Psoas muscle (tissue), 8 donors: ENCODE measurements around the gene COMMD10. TPM values are rescaled to one million over a fixed set of nuclear protein-coding genes. Genes with fewer than 3 reads are reported as not detected.
A peak's percentile ranks its signal among the peaks of the same experiment; 100 is the strongest.

Source experiments
- ATAC-seq, 4 donors: fragments of 200-7000 bp; cut with Tn5 transposase; one replicate each; pipeline ENCODE4 v1.9.1; 2020; ENCODE audit warnings: moderate library complexity in 3 of 4, mild to moderate bottlenecking in 2 of 4
- DNase-seq, 2 donors: peaks; one replicate each; pipeline ENCODE4 v3.0.0-alpha.2; 2020
- H3K27ac ChIP-seq: fragments of 200-600 bp; one replicate; pipeline ENCODE4 v1.8.0; 2022
- H3K27me3 ChIP-seq, 3 donors: fragments of 200-600 bp in 1 of 3; one replicate each; pipeline versions ENCODE4 v1.6.1 to v1.8.0; 2013 to 2022; ENCODE audit warnings: low read length in 2 of 3, mild to moderate bottlenecking in 2 of 3, moderate library complexity in 1 of 3; ENCODE audit not compliant: insufficient read depth in 3 of 3
- H3K36me3 ChIP-seq, 2 donors: fragments of 200-600 bp in 1 of 2; one replicate each; pipeline versions ENCODE4 v1.6.1 to v1.8.0; 2013 to 2022; ENCODE audit warnings: low read depth in 1 of 2, mild to moderate bottlenecking in 1 of 2, moderate library complexity in 1 of 2; ENCODE audit not compliant: insufficient read depth in 1 of 2
- H3K4me1 ChIP-seq: fragments of 200-600 bp; one replicate; pipeline ENCODE4 v1.8.0; 2022
- H3K4me3 ChIP-seq: fragments of 200-600 bp; one replicate; pipeline ENCODE4 v1.8.0; 2022; ENCODE audit warnings: mild to moderate bottlenecking
- H3K9me3 ChIP-seq: fragments of 200-600 bp; one replicate; pipeline ENCODE4 v1.8.0; 2022
- WGBS, 3 donors: extraction: QIAGEN DNeasy Blood & Tissue Kit; methylation state at CpG; one replicate each; pipeline versions ENCODE4 v1.1.6 to v1.1.7; 2013; 5-methylcytosine and 5-hydroxymethylcytosine counted together
- intact Hi-C, 2 donors: fragments of 100-400 bp; cut with DNase I; formaldehyde crosslinking; loops; one replicate each; pipeline versions ENCODE4 v1.11.0 to v1.14.2; 2022
- polyA plus RNA-seq, 3 donors: library from polyadenylated mRNA; stranded (reverse); fragments of 200-250 nt; gene quantifications; one replicate each; pipeline ENCODE4 v1.2.3, GENCODE V29; 2013
- total RNA-seq, 4 donors: library from RNA; stranded (reverse); fragmentation: NEBNext Ultra II Directional in 2 of 4; extraction: Animal tissue kit (Norgen Biotek cat#: 25700) in 2 of 4; gene quantifications; one replicate each; pipeline versions ENCODE4 v1.2.1 to v1.2.4, GENCODE V29; 2021 to 2023
- TF ChIP-seq, protein P1 (sequence below): fragments of 200-600 bp; IDR thresholded peaks from one replicate; pipeline ENCODE4 v1.8.0; 2022; ENCODE audit warnings: antibody characterized with exemption
- donor health status: healthy with polysubstance abuse.
- donor health status: DM: no; HTN: no; CAD: no; lungs with moderate emphysema.
- donor health status: Bipolar disorder and iron deficiency.
- donor health status: healthy.
- donor health status: DM: yes; HTN: yes; CAD: no.
- donor health status: DM: no; HTN: no; CAD: no.
- donor health status: DM: no; HTN: no; CAD: no.
- donor health status: DM: yes; HTN: yes; CAD: no.

The COMMD10 gene
- total and polyA plus RNA-seq, 7 donors: 8.4 to 23.0 (median 16.7) TPM

DNA sequence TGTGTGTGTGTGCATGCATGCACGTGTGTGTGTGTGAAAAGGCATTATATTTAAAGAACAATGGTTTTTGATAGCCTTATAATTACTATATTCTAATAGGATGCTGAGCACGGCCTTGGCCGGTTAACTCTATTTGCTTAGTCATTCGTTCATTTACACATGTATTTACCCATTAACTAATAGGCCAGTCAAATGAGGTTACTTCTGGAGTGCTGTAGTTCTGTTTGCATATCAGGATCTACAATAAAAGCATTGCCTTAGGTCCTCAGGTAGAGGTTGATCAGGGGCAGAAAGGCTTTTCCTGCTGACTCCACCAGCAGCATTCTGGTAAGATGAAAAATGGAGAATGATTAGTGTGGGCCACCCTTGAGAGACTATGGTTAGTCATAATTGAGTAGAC is 219.0 kb downstream of the COMMD10 start:
- no peak for DNase-seq
- Histone ChIP-seq H3K27me3 (no peaks in the 10 kb centered on the region), H3K9me3 (peaks cover 28% of the 10 kb centered on the region), H3K27ac (no peak overlapping the region), H3K36me3 (peaks cover 20 to 55% of the 10 kb centered on the region in 2 donors), H3K4me1 (no peaks in the 10 kb centered on the region), H3K4me3 (no peak overlapping the region)
- TF ChIP-seq, protein P1, sequence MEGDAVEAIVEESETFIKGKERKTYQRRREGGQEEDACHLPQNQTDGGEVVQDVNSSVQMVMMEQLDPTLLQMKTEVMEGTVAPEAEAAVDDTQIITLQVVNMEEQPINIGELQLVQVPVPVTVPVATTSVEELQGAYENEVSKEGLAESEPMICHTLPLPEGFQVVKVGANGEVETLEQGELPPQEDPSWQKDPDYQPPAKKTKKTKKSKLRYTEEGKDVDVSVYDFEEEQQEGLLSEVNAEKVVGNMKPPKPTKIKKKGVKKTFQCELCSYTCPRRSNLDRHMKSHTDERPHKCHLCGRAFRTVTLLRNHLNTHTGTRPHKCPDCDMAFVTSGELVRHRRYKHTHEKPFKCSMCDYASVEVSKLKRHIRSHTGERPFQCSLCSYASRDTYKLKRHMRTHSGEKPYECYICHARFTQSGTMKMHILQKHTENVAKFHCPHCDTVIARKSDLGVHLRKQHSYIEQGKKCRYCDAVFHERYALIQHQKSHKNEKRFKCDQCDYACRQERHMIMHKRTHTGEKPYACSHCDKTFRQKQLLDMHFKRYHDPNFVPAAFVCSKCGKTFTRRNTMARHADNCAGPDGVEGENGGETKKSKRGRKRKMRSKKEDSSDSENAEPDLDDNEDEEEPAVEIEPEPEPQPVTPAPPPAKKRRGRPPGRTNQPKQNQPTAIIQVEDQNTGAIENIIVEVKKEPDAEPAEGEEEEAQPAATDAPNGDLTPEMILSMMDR: no peak
- intact Hi-C loops: no loop called here
- 80 to 94% (median 91%) methylated on average over 4 of the region's 4 CpGs for WGBS, 3 donors
- no peak for ATAC-seq

DNA sequence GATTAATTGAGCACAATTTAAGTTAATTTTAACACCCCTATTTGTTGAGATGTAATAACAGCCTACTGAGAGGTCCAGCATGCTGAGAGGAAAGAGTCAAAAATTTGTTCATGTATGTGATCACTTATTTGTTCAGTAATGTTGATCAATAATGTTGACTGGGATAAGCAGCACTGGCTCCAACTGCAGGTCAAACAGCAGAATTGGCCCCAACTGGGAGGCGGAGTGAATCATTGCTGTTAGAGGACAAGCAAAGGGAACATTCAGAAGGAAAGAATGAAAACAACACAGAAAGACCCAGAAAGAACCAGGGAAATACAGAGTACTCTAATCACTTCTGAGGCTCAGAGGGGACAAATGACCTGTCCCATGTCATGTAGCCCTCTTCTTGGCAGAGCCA is 221.1 kb downstream of the COMMD10 start:
- no peak for ATAC-seq
- 91 to 100% (median 100%) methylated on average over 1 of the region's 1 CpG for WGBS, 3 donors
- intact Hi-C loops: no loop called here
- TF ChIP-seq, protein P1: no peak
- Histone ChIP-seq H3K4me1 (no peaks in the 10 kb centered on the region), H3K27ac (no peak overlapping the region), H3K27me3 (no peaks in the 10 kb centered on the region), H3K36me3 (peaks cover 24 to 35% of the 10 kb centered on the region in 2 donors), H3K9me3 (peaks cover 47% of the 10 kb centered on the region), H3K4me3 (no peak overlapping the region)
- DNase-seq: no peak

DNA sequence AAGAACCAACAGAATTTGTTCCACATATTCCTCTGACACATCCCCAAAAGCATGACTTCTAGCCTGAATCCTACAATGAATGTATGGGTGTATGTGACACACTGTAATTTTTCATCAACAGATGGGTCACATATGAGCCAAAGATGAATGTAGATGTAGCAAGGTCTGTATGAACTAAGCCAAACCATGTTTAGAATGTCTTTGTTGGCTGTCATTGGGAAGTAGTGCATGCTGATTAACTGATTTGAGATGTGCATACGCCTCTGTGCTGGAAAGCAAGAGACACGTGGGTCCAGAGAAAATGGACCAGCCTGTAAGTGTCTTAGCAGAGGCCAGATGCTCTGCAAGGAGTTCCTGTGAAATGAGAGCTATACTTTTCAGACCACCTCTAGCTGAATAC is 222.0 kb downstream of the COMMD10 start:
- peaks cover 47% of the 10 kb centered on the region for H3K9me3 ChIP-seq

DNA sequence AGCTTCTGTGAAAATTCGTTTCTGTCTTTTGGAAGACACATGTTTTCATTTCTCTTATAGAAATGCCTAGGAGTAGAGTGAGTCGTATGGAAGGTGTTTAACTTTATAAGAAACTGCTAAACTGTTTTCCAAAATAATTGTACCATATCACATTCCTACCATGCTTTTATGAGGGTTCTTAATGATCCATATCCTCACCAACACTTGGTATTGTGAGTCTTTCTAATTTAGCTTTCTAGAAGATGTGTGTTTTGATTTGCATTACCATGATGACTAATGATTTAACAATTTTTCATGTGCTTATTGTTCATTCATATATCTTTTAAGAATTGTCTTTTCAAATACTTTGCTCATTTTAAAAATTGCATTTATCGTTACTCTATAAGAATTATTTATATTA is 223.6 kb downstream of the COMMD10 start:
- WGBS, 3 donors: 94 to 98% (median 96%) methylated on average over 3 of the region's 3 CpGs
- Histone ChIP-seq H3K4me3 (no peak overlapping the region), H3K27ac (no peak overlapping the region), H3K9me3 (peaks cover 47% of the 10 kb centered on the region), H3K36me3 (peaks cover 19 to 33% of the 10 kb centered on the region in 2 donors), H3K27me3 (no peaks in the 10 kb centered on the region), H3K4me1 (no peaks in the 10 kb centered on the region)
- TF ChIP-seq, protein P1: no peak
- intact Hi-C loops: no loop called here
- DNase-seq (no peak), ATAC-seq (no peak)

More for the DNA sequence above, 222.0 kb downstream of the COMMD10 start:
- TF ChIP-seq, protein P1: no peak
- H3K27me3 ChIP-seq: no peaks in the 10 kb centered on the region
- H3K27ac ChIP-seq: no peak overlapping the region
- intact Hi-C loops: no loop called here
- no peaks in the 10 kb centered on the region for H3K4me1 ChIP-seq
- DNase-seq (no peak), ATAC-seq (no peak)
- 89 to 94% (median 93%) methylated on average over 2 of the region's 2 CpGs for WGBS, 3 donors
- H3K4me3 ChIP-seq: no peak overlapping the region
- peaks cover 24 to 31% of the 10 kb centered on the region in 2 donors for H3K36me3 ChIP-seq

DNA sequence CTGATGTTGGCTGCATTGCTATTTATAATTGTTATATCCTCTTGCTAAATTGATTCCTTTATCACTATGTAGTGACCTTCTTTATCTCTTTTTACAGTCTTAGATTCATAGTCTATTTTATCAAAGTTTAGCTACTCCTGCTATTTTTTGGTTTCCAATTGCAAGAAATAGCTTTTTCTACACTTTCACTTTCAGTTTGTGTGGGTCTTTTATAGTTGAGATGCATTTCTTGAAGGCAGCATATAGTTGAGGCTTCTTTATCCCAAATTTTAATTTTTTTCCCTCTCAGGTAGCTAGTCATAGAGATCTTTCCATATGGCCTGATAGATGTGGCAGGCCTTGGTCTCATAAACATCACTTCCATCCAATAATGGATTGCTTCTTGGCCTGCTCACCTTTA is 228.5 kb downstream of the COMMD10 start:
- peak overlapping the region; percentile 15 for H3K4me3 ChIP-seq
- H3K9me3 ChIP-seq: peaks cover 23% of the 10 kb centered on the region
- intact Hi-C loops: no loop called here
- TF ChIP-seq, protein P1: no peak
- H3K27me3 ChIP-seq: no peaks in the 10 kb centered on the region
- DNase-seq: no peak
- H3K27ac ChIP-seq: no peak overlapping the region
- ATAC-seq: no peak
- peaks cover 5 to 9% of the 10 kb centered on the region in 2 donors for H3K36me3 ChIP-seq
- H3K4me1 ChIP-seq: no peaks in the 10 kb centered on the region
